Fibroblast of mammary gland (primary cell): ENCODE data around the gene CNTNAP3.
"Not testable (repeated sequence)": the region's sequence is repeated elsewhere in the genome, so short reads cannot be mapped to it uniquely, and the experiment has no call there.

ENCODE experiments used
- DNase-seq: peaks from one replicate; pipeline ENCODE4 v3.0.0-alpha.2; 2010; ENCODE audit warnings: low read depth
- H3K4me3 ChIP-seq: 2 replicates; pipeline ENCODE4 v1.5.1; 2011; ENCODE audit warnings: low read depth, mild to moderate bottlenecking, low read length, moderate library complexity; ENCODE audit not compliant: control insufficient read depth

Gene CNTNAP3

GRCh38 chr9:39028168-39028567, 259.8 kb downstream of the CNTNAP3 start:
- H3K4me3 ChIP-seq, DNase-seq: not testable (repeated sequence)

GRCh38 chr9:39025911-39026588, 261.9 kb downstream of the CNTNAP3 start:
- H3K4me3 ChIP-seq, DNase-seq: not testable (repeated sequence)
